Upper lobe of left lung (tissue), 6 donors: ENCODE results near the gene TIPARP. TPM values are rescaled to one million over a fixed set of nuclear protein-coding genes. Genes with fewer than 3 reads are reported as not detected.
A peak's percentile ranks its signal among the peaks of the same experiment; 100 is the strongest.

Source experiments
- ATAC-seq, 2 donors: fragments of 200-7000 bp; cut with Tn5 transposase; one replicate each; pipeline ENCODE4 v1.9.1; 2022; ENCODE audit warnings: mild to moderate bottlenecking in 2 of 2, moderate library complexity in 2 of 2; ENCODE audit not compliant: low FRiP score in 2 of 2
- DNase-seq, 2 donors: peaks; one replicate each; pipeline ENCODE4 v3.0.0-alpha.2; 2019 to 2020
- H3K27ac ChIP-seq, 4 donors: fragments of 200-600 bp; sonication (generic); one replicate each; pipeline ENCODE4 v1.5.1; 2016 to 2019
- H3K27me3 ChIP-seq, 4 donors: fragments of 200-600 bp; sonication (generic); one replicate each; pipeline ENCODE4 v1.5.1; 2017 to 2019
- H3K36me3 ChIP-seq, 4 donors: fragments of 200-600 bp; sonication (generic); one replicate each; pipeline ENCODE4 v1.5.1; 2016 to 2019
- H3K4me1 ChIP-seq, 4 donors: fragments of 200-600 bp; sonication (generic); one replicate each; pipeline ENCODE4 v1.5.1; 2018 to 2019
- H3K4me3 ChIP-seq, 4 donors: fragments of 200-600 bp; sonication (generic); one replicate each; pipeline ENCODE4 v1.5.1; 2017 to 2019; ENCODE audit warnings: mild to moderate bottlenecking in 2 of 4, moderate library complexity in 1 of 4
- H3K9me3 ChIP-seq, 4 donors: fragments of 200-600 bp; sonication (generic); one replicate each; pipeline ENCODE4 v1.5.1; 2018 to 2019
- CTCF ChIP-seq, 6 experiments: fragments of 450-650 bp in 4 of 6; fragments of 200-600 bp in 2 of 6; sonication (generic) in 2 of 6; IDR thresholded peaks; one replicate each; pipeline ENCODE4 v1.5.1; 2016 to 2019; ENCODE audit warnings: antibody characterized with exemption in 6 of 6
- EP300 ChIP-seq, 4 donors: sonication (generic); formaldehyde crosslinking; IDR thresholded peaks; one replicate each; pipeline ENCODE4 v1.5.1; 2017; ENCODE audit warnings: antibody characterized with exemption in 4 of 4, control low read depth in 2 of 4
- POLR2A ChIP-seq, 4 donors: fragments of 450-650 bp; IDR thresholded peaks; one replicate each; pipeline ENCODE4 v1.5.1; 2016 to 2017; ENCODE audit warnings: antibody characterized with exemption in 4 of 4, mild to moderate bottlenecking in 2 of 4
- POLR2AphosphoS5 ChIP-seq, 2 donors: sonication (generic); formaldehyde crosslinking; IDR thresholded peaks; one replicate each; pipeline ENCODE4 v1.5.1; 2017; ENCODE audit warnings: antibody characterized with exemption in 2 of 2
- WGBS, 2 donors: methylation state at CpG; one replicate each; pipeline ENCODE4 v1.1.5; 2017 to 2018; 5-methylcytosine and 5-hydroxymethylcytosine counted together
- total RNA-seq, 6 donors: library from RNA; depleted of rRNA in 4 of 6; stranded (reverse); fragments of >200 nt in 4 of 6; gene quantifications; one replicate each; pipeline versions ENCODE4 v1.1.0 to v1.2.1, GENCODE V29; 2016 to 2021
- donor health status: DM: no; HTN: no; CAD: no; lungs with moderate emphysema.
- donor health status: DM: no; HTN: yes; CAD: no; lungs with severe emphysema.

Gene TIPARP
- 10 to 100 TPM; 21.5 to 84.7 (median 50.6) TPM for total RNA-seq

- TF ChIP-seq CTCF (IDR thresholded peaks at IDR 0.05) (peak; percentile 42 to 97 (median 90)), POLR2A (IDR thresholded peaks at IDR 0.05) (peak; percentile 81 to 100 (median 99)), EP300 (IDR thresholded peaks at IDR 0.05) (peak in 2 of 4 donors; percentile 93 to 95), POLR2AphosphoS5 (IDR thresholded peaks at IDR 0.05) (peak; percentile 98 to 100)
- Histone ChIP-seq H3K4me1 (peaks cover 0 to 32% (median 24%) of the 10 kb centered on the region in 4 donors), H3K27ac (peak within 1 kb of the TSS; percentile 97 to 99 (median 98)), H3K36me3 (peaks cover 0 to 15% (median 7%) of the 10 kb centered on the region in 4 donors), H3K4me3 (peak within 1 kb of the TSS; percentile 66 to 87 (median 80)), H3K9me3 (no peaks in the 10 kb centered on the region), H3K27me3 (no peaks in the 10 kb centered on the region)
- peak; percentile 100 for DNase-seq
- ATAC-seq = peak; percentile 96 to 99
- WGBS, 2 donors = 0% methylated on average over 76 of the region's 105 CpGs; no CpG with 5 or more reads in 1 of the 2 donors
Measured at GRCh38 chr3:156674046-156674910, at the start of gene TIPARP. Gene TIPARP (plus strand): TSS chr3:156674590. CDS start chr3:156677698, 3,108 bp downstream.

GRCh38 chr3:156626104-156626503, 48.3 kb upstream of the TIPARP start:
- 59 to 73% methylated on average over 5 of the region's 5 CpGs for WGBS, 2 donors
- DNase-seq = peak in 1 of 2 donors; percentile 93

GRCh38 chr3:156627946-156628569, 46.3 kb upstream of the TIPARP start:
- Histone ChIP-seq H3K4me1 (peaks cover 0 to 18% (median 0%) of the 10 kb centered on the region in 4 donors), H3K27me3 (no peaks in the 10 kb centered on the region), H3K36me3 (no peaks in the 10 kb centered on the region), H3K4me3 (no peak overlapping the region), H3K9me3 (no peaks in the 10 kb centered on the region), H3K27ac (peak overlapping the region in 3 of 4 donors; percentile 32 to 76 (median 56))
- ATAC-seq = no peak
- TF ChIP-seq POLR2A (IDR thresholded peaks at IDR 0.05) (no peak), EP300 (IDR thresholded peaks at IDR 0.05) (peak in 3 of 4 donors; percentile 11 to 71 (median 46))
- WGBS, 2 donors = 63 to 64% methylated on average over 3 of the region's 3 CpGs
- DNase-seq = no peak

More at GRCh38 chr3:156626104-156626503, 48.3 kb upstream of the TIPARP start:
- ATAC-seq = peak; percentile 59 to 83
- no peak overlapping the region for H3K4me3 ChIP-seq
- H3K9me3 ChIP-seq = no peaks in the 10 kb centered on the region
- peak overlapping the region in 3 of 4 donors; percentile 11 to 76 (median 62) for H3K27ac ChIP-seq
- H3K36me3 ChIP-seq = no peaks in the 10 kb centered on the region
- TF ChIP-seq EP300 (IDR thresholded peaks at IDR 0.05) (peak; percentile 63 to 99 (median 84)), POLR2A (IDR thresholded peaks at IDR 0.05) (peak in 1 of 4 donors; percentile 12), CTCF (IDR thresholded peaks at IDR 0.05) (no peak), POLR2AphosphoS5 (IDR thresholded peaks at IDR 0.05) (peak; percentile 80 to 86)
- peaks cover 0 to 17% (median 0%) of the 10 kb centered on the region in 4 donors for H3K4me1 ChIP-seq
- H3K27me3 ChIP-seq = no peaks in the 10 kb centered on the region

GRCh38 chr3:156628836-156629618, 45.4 kb upstream of the TIPARP start:
- TF ChIP-seq CTCF (IDR thresholded peaks at IDR 0.05) (no peak), EP300 (IDR thresholded peaks at IDR 0.05) (peak in 1 of 4 donors; percentile 1), POLR2AphosphoS5 (IDR thresholded peaks at IDR 0.05) (no peak)
- Histone ChIP-seq H3K27me3 (no peaks in the 10 kb centered on the region), H3K9me3 (no peaks in the 10 kb centered on the region), H3K4me3 (no peak overlapping the region), H3K27ac (peak overlapping the region; percentile 28 to 76 (median 62)), H3K4me1 (peaks cover 0 to 22% (median 5%) of the 10 kb centered on the region in 4 donors), H3K36me3 (no peaks in the 10 kb centered on the region)
- no peak for ATAC-seq
- WGBS, 2 donors = 69 to 71% methylated on average over 5 of the region's 5 CpGs
- no peak for DNase-seq
